Measurements from ENCODE around the gene ESRRB. TPM values are rescaled to one million over a fixed set of nuclear protein-coding genes. Genes with fewer than 3 reads are reported as not detected.
A peak's percentile ranks its signal among the peaks of the same experiment; 100 is the strongest.

The ESRRB gene
- total RNA-seq, 2 donors from 2014 or later, result 0.30 to 0.36 TPM

DNA sequence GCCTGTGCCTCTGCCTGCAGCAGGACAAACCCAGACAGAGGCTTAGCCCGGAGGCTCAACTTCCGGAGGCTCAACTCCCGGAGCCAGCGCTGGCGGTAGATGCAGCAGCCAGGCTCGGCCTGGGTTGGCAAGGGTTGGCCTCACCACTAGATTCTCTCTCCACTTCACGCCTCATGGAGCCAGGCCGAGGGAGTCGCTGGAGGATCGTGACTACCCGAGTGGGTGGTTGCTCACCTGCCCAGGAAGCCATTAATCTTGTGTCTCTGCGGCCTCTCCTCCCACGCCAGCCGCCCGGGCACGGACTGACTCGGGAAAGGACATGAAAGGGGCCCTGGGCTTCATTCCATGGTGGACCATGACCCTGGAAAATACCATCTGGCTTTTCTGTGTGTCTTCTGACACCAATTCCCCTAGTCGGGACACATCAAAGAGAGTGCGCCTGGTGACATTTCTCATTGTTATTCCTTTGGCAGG, 20.8 kb downstream of the ESRRB start:
- no peaks in the 10 kb centered on the region for H3K36me3 Mint-ChIP-seq (ENCODE audit: insufficient read depth in 2 of 2)
- no peak for ATAC-seq (replicated peaks in 1 of 2)

DNA sequence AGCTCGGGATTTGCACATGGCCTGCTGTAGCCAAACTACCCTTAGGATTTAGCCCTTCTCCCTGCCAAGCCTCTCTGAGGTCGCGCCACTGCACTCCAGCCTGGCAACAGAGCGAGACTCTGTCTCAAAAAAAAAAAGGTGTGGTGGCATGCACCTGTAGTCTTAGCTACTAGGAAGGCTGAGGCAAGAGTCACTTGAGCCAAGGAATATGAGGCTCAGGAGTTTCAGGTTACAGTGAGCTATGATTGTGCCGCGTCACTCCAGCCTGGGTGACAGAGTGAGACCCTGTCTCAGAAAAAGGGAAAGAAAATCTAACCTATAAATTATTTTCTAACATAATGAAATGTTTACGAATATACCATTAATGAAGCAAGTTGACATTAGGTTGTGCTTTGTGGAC, 29.7 kb downstream of the ESRRB start:
- Mint-ChIP-seq H3K27me3 (ENCODE audit: low read depth) (peaks cover 10% of the 10 kb centered on the region), H3K9me3 (no peaks in the 10 kb centered on the region), H3K27ac (no peak overlapping the region), H3K4me3 (no peak overlapping the region), H3K4me1 (ENCODE audit: low read depth) (no peaks in the 10 kb centered on the region), H3K36me3 (ENCODE audit: insufficient read depth in 2 of 2) (no peaks in the 10 kb centered on the region)
- no peak for DNase-seq
- no peak for ATAC-seq (replicated peaks in 1 of 2)

More for the DNA sequence above, 20.8 kb downstream of the ESRRB start:
- H3K27ac Mint-ChIP-seq, result no peak overlapping the region
- no peak for DNase-seq
- no peak overlapping the region for H3K4me3 Mint-ChIP-seq
- H3K4me1 Mint-ChIP-seq (ENCODE audit: low read depth), result no peaks in the 10 kb centered on the region
- no peaks in the 10 kb centered on the region for H3K27me3 Mint-ChIP-seq (ENCODE audit: low read depth)
- H3K9me3 Mint-ChIP-seq, result no peaks in the 10 kb centered on the region

DNA sequence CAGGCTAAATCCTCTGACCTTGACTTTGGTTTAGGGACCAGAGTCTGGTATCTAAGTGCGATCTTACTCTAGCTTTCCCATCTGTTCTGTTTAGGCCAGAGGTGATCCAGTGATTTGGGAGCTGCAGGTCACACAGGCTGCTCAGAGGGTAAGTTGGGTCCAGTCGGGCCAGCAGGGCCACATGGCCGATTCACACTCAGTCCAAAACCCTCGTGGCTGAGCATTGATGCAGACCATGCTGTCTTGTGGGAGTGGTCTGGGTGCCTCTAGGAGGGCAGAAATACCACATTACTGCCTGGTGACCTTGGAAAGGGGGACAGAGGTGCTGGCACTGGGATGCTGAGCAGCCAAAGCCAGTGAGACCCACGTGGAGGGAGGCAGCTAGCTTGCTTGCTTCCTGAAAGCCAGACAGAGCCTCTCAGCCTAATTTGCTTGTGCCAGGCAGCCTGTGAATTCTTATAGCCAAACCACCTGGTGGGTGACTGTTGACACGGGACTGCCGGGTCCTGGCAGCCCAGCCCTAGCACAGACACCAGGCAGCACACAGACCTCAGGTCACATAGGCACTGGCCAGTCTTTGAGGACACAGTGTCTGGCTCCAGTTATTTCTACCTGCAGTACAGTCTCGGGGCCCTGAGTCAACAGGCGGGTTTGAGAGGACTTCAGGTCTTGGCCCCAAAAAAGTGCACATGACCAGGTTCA, 31.7 kb downstream of the ESRRB start:
- ATAC-seq (replicated peaks in 1 of 2), result no peak
- no peaks in the 10 kb centered on the region for H3K9me3 Mint-ChIP-seq

DNA sequence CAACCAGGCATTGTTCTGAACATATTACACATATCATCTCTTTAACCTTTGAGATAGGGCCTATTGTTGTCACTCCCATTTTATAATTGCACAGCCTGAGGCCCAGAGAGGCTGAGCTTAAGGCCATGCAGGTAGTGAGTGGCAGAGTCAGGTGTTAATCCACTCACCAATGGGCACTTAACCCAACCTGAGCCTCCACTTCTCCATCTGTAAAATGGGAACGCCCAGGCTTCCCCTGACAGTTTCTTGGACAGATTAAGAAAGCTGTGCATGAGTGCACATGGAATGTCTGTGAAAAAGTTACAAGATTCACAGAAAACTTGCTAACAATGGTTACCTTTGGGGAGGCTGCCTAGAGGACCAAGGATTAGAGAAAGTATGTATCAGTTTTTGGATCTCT, 32.9 kb downstream of the ESRRB start:
- Mint-ChIP-seq H3K4me3 (no peak overlapping the region), H3K9me3 (no peaks in the 10 kb centered on the region), H3K36me3 (ENCODE audit: insufficient read depth in 2 of 2) (no peaks in the 10 kb centered on the region), H3K27ac (no peak overlapping the region), H3K27me3 (ENCODE audit: low read depth) (peaks cover 32% of the 10 kb centered on the region), H3K4me1 (ENCODE audit: low read depth) (no peaks in the 10 kb centered on the region)
- no peak for ATAC-seq (replicated peaks in 1 of 2)
- DNase-seq, result no peak

More for the DNA sequence above, 31.7 kb downstream of the ESRRB start:
- DNase-seq, result no peak
- Mint-ChIP-seq H3K4me3 (no peak overlapping the region), H3K36me3 (ENCODE audit: insufficient read depth in 2 of 2) (no peaks in the 10 kb centered on the region), H3K27me3 (ENCODE audit: low read depth) (peaks cover 20% of the 10 kb centered on the region), H3K4me1 (ENCODE audit: low read depth) (no peaks in the 10 kb centered on the region), H3K27ac (no peak overlapping the region)

DNA sequence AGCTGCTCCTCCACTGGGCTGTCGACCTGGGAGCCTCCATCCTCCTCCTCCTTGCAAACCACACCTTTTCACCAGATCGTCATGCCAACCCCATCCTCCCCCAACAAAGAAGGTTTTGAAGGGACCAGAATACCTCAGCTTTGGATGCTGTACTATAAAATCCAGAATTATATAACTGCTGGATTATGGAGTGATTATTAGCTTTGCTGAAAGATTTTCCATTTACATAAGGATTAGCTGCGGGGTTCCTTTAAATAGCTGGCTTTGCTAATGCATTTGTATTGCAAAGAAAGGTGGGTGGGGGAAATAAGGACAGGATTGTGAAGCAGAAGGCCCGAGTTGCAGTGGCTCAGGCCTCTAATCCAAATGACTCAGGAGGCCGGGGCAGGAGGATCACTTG, 36.6 kb downstream of the ESRRB start:
- peaks cover 4% of the 10 kb centered on the region for H3K4me1 Mint-ChIP-seq (ENCODE audit: low read depth)
- no peaks in the 10 kb centered on the region for H3K9me3 Mint-ChIP-seq
- ATAC-seq (replicated peaks in 1 of 2) (no peak), DNase-seq (no peak)
- H3K27me3 Mint-ChIP-seq (ENCODE audit: low read depth), result peaks cover 42% of the 10 kb centered on the region
- H3K36me3 Mint-ChIP-seq (ENCODE audit: insufficient read depth in 2 of 2), result no peaks in the 10 kb centered on the region
- H3K27ac Mint-ChIP-seq, result no peak overlapping the region
- H3K4me3 Mint-ChIP-seq, result no peak overlapping the region

DNA sequence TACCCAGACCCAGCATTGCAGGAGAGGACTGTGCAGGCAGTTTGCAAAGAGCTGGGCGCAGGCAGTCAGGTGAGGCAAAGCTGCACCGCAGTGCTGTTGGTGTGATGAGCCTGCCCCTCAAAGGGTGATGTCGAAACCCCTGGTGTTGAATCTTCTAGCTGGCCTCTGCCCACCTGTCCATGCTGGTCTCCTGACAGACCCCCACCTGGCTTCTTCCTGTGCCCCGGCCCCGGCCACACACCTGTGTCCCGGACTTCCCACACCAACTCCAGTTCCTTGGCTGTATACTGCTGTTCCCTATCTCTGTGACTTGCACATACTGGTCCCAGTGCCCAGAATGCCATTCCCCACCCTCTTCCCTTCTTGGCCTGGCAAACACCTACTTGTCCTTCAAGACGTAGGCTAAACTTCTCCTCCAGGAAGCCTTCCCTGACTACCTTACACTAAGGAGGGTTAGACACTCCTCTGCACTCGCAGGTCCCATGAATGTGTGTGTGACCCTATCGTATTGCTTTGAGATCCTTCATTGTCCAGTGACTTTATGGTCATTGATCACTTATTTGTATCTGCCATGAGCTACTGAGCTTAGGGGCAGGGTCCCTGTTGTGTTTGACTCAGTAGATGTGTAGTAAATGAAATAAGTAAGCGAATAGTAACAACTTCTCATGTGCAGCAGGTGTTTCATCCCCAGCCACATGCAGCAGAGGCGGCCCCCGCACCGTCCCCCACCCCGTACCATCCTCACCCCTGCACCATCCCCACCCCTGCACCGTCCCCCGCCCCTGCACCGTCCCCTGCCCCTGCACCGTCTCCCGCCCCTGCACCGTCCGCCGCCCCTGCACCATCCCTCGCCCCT, 37.4 kb downstream of the ESRRB start:
- H3K4me1 Mint-ChIP-seq (ENCODE audit: low read depth), result peaks cover 4% of the 10 kb centered on the region
- no peaks in the 10 kb centered on the region for H3K9me3 Mint-ChIP-seq
- ATAC-seq (replicated peaks in 1 of 2) (no peak), DNase-seq (no peak)
- peaks cover 44% of the 10 kb centered on the region for H3K27me3 Mint-ChIP-seq (ENCODE audit: low read depth)
- H3K36me3 Mint-ChIP-seq (ENCODE audit: insufficient read depth in 2 of 2), result no peaks in the 10 kb centered on the region
- H3K4me3 Mint-ChIP-seq, result no peak overlapping the region
- no peak overlapping the region for H3K27ac Mint-ChIP-seq

DNA sequence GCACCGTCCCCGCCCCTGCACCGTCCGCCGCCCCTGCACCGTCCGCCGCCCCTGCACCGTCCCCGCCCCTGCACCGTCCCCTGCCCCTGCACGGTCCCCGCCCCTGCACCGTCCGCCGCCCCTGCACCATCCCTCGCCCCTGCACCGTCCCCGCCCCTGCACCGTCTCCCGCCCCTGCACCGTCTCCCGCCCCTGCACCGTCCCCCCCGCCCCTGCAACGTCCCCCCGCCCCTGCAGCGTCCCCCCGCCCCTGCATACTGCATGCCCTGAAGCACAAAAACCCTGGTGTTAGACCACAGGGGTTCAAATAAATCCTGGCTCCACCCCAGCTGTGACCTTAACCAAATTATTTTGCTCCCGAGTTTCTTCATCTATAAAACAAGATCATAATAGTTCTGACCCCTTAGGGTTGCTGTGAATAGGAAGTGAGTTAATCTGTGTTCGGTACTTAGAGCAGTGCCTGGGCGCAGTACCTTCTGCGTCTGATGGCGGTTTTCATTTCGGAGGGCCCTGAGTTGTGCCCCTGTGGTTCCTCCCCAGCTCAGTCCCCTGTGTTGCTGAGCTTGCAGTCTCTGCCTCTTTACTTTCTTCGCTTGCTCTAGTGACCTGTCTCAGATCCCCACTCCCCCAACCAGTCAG, 38.1 kb downstream of the ESRRB start:
- peaks cover 4% of the 10 kb centered on the region for H3K4me1 Mint-ChIP-seq (ENCODE audit: low read depth)
- no peaks in the 10 kb centered on the region for H3K36me3 Mint-ChIP-seq (ENCODE audit: insufficient read depth in 2 of 2)
- no peak for DNase-seq
- peak overlapping the region in 1 of 2 donors; percentile 9 for H3K4me3 Mint-ChIP-seq
- H3K27ac Mint-ChIP-seq, result no peak overlapping the region
- ATAC-seq (replicated peaks in 1 of 2), result no peak
- H3K9me3 Mint-ChIP-seq, result no peaks in the 10 kb centered on the region
- peaks cover 48% of the 10 kb centered on the region for H3K27me3 Mint-ChIP-seq (ENCODE audit: low read depth)

DNA sequence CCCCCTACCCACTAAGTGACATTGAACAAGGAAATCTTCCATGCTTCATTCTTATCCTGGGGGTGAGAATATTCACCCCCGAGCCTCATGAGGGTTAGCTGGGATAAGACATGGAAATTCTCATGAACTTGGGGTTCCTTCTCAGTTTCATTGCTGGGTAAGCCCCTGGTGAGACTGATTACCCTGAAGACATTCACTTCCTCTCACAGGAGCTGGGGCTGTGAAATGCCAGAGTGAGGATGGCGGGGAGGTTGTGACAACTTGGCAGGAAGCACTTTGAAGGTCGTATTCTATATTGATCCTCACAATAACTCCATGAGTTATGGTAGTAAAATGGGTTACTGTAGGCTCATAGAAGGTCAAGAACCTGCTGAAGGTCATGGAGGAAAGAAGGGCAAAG, 43.5 kb downstream of the ESRRB start:
- Mint-ChIP-seq H3K27me3 (ENCODE audit: low read depth) (peaks cover 22% of the 10 kb centered on the region), H3K36me3 (ENCODE audit: insufficient read depth in 2 of 2) (no peaks in the 10 kb centered on the region), H3K4me3 (no peak overlapping the region), H3K4me1 (ENCODE audit: low read depth) (peaks cover under 1% of the 10 kb centered on the region), H3K27ac (no peak overlapping the region), H3K9me3 (no peaks in the 10 kb centered on the region)
- ATAC-seq (replicated peaks in 1 of 2) (no peak), DNase-seq (no peak)

DNA sequence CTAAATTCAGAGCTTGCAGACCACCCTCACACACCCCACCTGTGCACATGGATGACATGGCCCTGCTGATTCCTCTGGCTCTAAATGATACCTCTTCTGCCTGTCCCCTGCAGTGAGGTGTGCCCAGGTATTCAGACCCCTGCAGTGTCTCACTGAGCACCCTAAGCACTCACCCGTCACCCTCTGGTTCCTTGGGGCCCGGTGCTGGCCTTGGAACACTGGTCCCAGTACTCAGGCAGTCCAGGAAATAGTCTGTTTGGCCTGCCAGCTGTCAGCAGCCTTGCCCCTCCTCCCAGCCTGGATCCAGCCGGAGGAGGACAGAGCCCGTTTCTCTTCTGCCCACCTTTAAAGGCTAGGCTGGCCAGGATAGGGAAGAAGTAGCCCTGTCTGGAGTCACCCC, 44.9 kb downstream of the ESRRB start:
- Mint-ChIP-seq H3K27ac (no peak overlapping the region), H3K4me1 (ENCODE audit: low read depth) (no peaks in the 10 kb centered on the region), H3K27me3 (ENCODE audit: low read depth) (peaks cover 7% of the 10 kb centered on the region), H3K36me3 (ENCODE audit: insufficient read depth in 2 of 2) (no peaks in the 10 kb centered on the region), H3K4me3 (no peak overlapping the region), H3K9me3 (no peaks in the 10 kb centered on the region)
- no peak for DNase-seq
- no peak for ATAC-seq (replicated peaks in 1 of 2)

DNA sequence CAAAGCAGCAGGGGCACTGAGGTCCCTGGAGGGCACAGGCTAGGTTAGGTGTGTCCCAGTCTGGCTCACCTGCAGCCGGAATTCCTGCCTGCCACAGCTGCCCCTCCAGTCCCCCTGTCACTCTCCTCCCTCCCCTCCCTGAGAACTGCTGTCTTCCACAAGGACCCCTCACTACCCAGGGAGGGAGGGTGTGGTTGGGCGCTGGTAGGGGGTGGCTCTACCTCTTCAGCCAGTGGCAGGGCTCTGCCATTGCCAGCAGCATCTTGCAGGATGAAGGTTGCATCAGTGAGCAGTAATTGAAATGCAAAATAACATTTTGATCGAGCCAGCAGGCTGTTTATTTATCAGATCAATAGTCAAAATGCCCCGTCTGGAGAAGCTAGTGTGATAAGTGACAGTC, 45.7 kb downstream of the ESRRB start:
- Mint-ChIP-seq H3K27me3 (ENCODE audit: low read depth) (peaks cover 6% of the 10 kb centered on the region), H3K27ac (no peak overlapping the region), H3K9me3 (no peaks in the 10 kb centered on the region), H3K4me3 (no peak overlapping the region), H3K36me3 (ENCODE audit: insufficient read depth in 2 of 2) (no peaks in the 10 kb centered on the region), H3K4me1 (ENCODE audit: low read depth) (no peaks in the 10 kb centered on the region)
- DNase-seq (no peak), ATAC-seq (replicated peaks in 1 of 2) (no peak)

DNA sequence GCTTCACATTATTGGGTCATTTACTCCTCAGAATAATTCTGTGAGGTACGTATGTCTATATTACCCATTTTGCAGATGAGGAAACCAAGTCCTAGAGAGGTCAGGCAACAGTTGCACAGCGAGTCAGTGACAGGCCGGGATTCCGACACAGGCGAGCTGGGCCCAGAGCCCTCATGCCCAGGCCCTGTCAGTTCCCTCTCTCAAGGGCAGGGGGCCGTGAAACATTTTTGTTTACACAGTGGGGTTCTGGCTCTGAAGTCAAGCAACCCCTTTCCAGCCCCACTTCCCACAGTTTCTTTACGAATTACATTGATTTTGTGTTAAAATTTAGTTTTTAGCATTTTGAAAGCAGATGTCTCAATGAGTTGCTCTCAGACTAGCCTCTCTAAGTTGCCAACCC, 46.7 kb downstream of the ESRRB start:
- no peak for DNase-seq
- Mint-ChIP-seq H3K9me3 (no peaks in the 10 kb centered on the region), H3K36me3 (ENCODE audit: insufficient read depth in 2 of 2) (no peaks in the 10 kb centered on the region), H3K27ac (no peak overlapping the region), H3K4me1 (ENCODE audit: low read depth) (no peaks in the 10 kb centered on the region), H3K27me3 (ENCODE audit: low read depth) (peaks cover 6% of the 10 kb centered on the region), H3K4me3 (no peak overlapping the region)
- no peak for ATAC-seq (replicated peaks in 1 of 2)

DNA sequence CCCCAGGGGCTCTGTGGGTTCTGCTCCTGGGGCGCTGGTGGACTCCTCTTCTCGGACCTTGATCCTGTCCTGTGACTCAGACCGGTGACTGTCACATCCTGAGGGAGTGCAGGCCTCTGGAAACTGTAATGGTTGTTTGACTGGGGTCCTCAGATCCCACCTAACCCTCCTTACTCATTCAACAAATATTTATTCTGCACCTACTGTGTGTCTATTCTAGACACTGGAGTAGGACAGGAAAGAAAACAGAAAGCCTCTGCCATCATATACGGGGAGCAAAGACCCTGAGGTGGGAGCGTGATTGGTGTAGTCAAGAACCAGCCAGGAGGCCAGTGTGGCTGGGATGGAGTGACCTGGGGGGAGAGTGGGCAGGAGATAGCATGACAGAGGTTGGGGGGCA, 47.6 kb downstream of the ESRRB start:
- H3K9me3 Mint-ChIP-seq, result no peaks in the 10 kb centered on the region
- H3K4me1 Mint-ChIP-seq (ENCODE audit: low read depth), result no peaks in the 10 kb centered on the region
- ATAC-seq (replicated peaks in 1 of 2), result no peak
- H3K27ac Mint-ChIP-seq, result no peak overlapping the region
- no peak overlapping the region for H3K4me3 Mint-ChIP-seq
- no peaks in the 10 kb centered on the region for H3K36me3 Mint-ChIP-seq (ENCODE audit: insufficient read depth in 2 of 2)
- no peak for DNase-seq
- peaks cover 2% of the 10 kb centered on the region for H3K27me3 Mint-ChIP-seq (ENCODE audit: low read depth)

DNA sequence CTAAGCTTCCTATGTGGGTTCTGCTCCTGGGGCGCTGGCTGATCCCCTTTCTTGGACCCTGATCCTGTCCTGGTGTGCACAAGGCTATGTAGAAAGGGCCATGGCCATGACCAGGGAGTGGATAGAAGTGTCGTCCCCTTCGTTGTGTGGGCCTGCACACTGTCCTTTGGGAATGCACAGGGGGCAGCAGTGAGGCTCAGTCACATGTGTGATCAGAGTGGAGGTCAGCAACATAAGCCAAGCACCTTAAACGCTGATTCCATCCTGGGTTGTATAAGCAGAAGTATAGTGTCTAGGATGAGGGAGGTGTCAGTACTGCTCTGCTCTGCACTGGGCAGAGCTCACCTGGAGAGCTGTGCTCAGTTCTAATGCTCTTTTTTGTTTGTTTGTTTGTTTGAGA, 48.4 kb downstream of the ESRRB start:
- H3K9me3 Mint-ChIP-seq, result no peaks in the 10 kb centered on the region

More for the DNA sequence above, 48.4 kb downstream of the ESRRB start:
- H3K27ac Mint-ChIP-seq, result no peak overlapping the region
- no peaks in the 10 kb centered on the region for H3K27me3 Mint-ChIP-seq (ENCODE audit: low read depth)
- no peak for ATAC-seq (replicated peaks in 1 of 2)
- H3K4me3 Mint-ChIP-seq, result no peak overlapping the region
- DNase-seq, result no peak
- H3K4me1 Mint-ChIP-seq (ENCODE audit: low read depth), result no peaks in the 10 kb centered on the region
- no peaks in the 10 kb centered on the region for H3K36me3 Mint-ChIP-seq (ENCODE audit: insufficient read depth in 2 of 2)

Measured in activated T-cell treated with anti-CD3 and anti-CD28 coated beads, Interleukin-2, amount 50 U/mL, for 72 hours (primary cell).